HG03039 (cell line): ENCODE data around the gene MYO3B.

Experiments
- ATAC-seq: cut with Tn5 transposase; IDR thresholded peaks from one replicate; pipeline ENCODE4 v1.9.1; 2021; ENCODE audit warnings: mild to moderate bottlenecking, moderate library complexity; ENCODE audit not compliant: unreplicated experiment

The MYO3B gene

DNA sequence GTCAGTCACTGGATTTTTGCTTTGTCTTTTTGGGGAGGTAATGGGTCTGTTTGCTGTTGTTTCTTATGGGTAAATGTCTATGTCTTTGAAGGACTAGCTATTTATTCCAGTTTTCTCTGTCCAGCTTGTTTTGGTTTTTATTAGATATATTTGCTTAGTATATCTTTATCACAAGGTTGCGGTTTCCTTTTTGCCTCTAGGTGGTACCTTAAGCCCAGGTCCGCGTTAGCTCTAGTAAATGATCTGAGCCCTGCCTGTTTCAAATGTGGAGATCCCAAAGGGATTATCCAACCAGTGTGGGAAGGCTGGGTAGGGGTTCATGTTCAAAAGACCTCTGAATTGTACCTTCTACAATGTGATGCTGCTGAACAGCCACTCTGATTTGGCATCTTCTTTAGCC is 114.5 kb downstream of the MYO3B start:
- no peak for ATAC-seq

DNA sequence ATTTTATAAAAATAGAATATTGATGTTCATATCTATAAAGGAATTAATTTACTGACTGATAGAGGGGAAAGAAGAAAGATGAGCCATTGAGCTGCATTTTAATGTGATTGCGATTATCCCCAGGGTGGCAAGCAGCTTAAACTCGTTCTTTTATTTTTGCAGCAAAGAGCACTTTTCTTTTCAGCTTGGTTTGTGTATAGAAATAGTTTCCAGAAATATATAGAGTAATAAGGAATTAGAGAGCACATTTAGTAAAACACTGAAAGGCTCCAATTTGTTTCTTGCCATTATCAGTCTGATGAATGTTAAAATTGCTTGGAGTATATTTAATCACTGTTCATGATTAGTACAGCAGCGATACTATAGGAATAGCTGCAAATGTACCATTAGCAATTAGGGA is 119.5 kb downstream of the MYO3B start:
- no peak for ATAC-seq

DNA sequence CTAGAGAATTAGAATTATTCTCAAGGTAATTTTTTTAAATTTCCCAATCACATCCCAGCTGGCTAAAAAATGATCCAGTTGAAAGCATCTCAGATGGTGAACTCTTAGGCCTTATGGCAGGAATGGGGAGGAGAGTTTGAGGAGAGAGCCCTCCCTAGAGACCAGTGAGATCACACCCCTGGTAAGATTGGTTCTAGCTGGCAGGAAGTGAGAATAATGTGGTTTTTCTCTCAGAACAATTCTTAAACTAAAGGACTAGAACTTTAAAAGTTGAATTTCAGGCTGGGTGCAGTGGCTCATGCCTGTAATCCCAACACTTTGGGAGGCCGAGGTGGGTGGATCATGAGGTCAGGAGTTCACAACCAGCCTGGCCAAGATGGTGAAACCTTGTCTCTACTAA is 120.2 kb downstream of the MYO3B start:
- peak; percentile 62 for ATAC-seq

DNA sequence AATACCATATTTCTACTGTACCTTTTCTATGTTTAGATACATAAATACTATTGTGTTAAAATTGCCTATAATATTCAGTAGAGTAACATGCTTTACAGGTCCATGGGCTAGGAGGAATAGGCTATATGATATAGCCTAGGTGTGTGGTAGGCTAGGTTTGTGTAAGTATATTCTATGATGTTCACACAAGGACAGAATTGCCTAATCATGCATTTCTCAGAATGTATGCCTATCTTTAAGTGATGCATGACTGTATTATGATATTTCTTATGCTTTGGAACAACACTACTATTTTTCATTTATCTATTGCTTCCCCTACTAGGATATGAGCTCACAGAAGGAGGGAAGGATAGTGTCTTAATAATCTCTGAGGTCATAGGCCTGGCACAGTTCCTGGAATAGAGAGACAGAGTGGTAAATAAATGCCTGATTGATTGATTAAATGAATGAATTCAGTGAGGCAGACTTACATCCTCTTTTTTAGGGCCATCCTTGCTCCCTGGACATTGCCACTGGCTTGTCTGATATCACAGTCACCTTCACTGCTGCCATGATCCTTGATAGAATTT is 121.0 kb downstream of the MYO3B start:
- ATAC-seq: no peak

- no peak for ATAC-seq
These were observed 123.0 kb downstream of the MYO3B start for GRCh38 chr2:170300993-170301392.

DNA sequence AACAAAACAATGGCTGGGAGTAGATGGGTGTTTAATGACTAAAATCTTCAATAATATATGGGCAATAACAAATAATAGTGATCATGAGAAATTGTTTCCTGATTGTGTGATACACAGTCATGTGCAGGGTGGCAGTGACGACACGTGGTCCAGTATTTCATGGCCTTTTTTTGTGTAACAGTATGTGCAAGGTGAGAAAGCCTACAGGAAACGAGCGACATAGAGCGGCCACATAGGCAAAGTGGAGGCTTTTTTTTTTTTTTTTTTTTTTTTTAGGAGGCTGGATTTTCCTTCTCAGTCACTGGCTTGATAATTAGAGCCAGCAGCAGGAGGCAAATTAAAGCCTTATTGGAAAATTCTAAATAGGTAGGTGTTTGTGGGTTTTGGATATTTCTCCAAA is 123.7 kb downstream of the MYO3B start:
- ATAC-seq: no peak

GRCh38 chr2:170305711-170306110 is 127.8 kb downstream of the MYO3B start:
- ATAC-seq: no peak

DNA sequence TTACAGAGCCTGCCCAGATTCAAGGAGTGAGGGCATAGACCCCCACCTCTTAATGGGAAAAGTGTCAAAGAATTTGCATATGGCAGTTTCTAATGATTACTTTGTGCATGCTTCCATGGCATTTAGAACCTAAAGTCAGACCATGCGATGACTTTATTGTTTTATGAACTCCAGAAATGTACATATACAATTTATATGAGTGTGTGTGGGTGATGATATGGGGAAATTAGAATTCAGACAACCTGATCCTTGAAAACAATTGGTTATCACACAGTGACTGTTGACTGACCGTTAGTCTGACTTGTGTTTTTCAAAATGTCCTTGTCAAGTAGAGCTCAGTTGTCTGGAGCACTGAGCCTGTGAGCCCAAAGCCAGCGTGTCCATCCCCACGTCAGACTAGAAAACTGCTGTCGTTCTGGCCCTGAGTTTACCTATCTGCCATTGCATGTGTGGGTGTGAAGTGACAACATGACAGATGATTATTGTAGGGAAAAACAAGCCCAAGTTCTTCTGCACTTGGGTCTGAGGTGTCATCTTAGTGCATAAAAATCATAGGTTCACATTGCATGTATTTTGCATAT is 128.4 kb downstream of the MYO3B start:
- ATAC-seq: no peak

GRCh38 chr2:170307052-170307451 is 129.1 kb downstream of the MYO3B start:
- no peak for ATAC-seq

DNA sequence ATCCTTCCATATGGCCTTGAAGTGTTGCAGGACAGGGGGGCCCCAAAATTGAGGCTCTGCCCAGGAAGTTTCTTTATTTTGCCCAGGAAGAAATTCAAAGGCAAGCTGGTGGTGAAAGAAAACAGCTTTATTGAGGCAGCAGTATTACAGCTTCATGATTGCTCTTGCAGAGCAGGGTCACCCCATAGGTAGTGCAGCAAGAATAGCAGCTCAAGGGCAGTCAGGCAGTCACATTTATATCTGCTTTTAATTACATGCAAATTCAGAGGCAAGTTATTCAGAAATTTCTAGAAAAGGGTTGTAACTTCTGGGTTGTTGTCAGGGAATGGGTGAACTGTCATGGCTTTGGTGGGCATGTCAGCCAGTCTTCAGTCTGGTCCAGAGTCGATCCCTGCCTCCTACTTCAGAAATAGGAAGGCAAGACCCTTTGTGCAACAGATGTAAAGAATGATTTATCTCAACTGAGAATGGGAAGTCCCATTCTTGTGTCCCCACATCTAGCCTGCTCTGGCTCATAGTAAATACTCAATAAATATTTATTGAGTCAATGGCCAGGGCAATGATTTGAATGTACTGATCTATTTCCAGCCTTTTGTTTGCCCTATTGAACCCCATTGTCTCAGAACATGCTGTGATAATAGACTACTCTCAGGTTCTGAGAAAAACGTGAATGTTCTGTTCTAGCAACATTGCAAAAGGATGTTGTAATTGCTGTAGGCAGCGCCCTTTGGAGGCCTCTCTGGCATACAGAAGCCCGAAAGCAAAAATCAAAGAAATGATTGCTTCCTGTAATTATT is 129.8 kb downstream of the MYO3B start:
- ATAC-seq: no peak

DNA sequence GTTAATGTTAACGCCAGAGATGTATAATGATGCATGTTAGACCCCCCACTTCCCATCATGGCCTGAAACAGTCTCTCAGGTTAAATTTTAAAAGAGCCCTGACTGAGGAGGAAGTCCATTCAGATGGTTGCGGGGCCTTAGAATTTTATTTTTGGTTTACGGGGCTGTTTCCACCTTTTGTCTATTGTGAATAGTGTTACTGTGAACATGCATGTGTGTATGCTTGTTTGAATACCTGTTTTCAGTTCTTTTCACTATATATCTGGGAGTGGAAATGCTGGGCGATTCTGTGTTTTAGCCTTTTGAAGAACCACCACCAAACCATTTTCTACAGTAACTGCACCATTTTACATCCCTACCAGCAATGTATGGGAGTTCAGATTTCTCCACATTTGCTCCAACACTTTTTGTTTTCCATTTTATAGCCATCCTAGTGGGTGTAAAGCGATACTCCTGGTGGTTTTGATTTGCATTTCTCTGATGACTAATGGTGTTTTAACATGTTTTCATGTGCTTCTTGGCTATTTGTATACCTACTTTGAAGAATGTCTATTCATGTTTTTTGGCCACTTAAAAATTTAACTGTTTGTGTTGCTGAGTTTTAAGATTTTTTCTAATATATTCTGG is 133.0 kb downstream of the MYO3B start:
- ATAC-seq: no peak

DNA sequence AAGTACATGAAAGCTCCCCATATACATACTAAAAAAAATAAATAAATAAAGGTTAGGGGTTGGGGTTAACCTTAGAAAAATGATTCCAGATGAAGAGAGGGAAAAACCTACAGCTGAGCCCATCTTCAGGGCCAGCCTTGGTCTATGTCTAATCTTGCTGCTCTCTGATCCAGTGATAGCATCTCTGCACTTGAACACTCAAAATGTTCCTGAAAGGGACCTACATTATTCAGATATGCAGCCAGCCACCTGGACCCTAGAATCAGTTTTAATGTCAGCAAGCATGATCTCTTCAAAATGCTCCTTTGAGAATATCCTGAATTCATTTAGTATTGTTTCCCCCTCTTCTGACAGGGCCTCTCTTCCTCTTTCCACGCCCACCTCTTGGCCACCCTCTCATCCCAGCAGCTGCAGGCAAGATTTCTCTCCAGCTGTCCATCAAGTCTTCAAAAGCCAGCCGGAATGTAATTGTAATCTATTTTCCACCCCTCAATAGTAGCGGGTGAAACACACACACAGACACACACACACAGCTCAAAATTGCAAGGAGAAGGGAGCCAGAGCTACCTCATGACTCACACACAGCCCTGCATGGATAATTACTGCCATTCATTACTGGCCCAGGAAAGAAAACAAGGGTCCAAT is 135.5 kb downstream of the MYO3B start:
- ATAC-seq: no peak

DNA sequence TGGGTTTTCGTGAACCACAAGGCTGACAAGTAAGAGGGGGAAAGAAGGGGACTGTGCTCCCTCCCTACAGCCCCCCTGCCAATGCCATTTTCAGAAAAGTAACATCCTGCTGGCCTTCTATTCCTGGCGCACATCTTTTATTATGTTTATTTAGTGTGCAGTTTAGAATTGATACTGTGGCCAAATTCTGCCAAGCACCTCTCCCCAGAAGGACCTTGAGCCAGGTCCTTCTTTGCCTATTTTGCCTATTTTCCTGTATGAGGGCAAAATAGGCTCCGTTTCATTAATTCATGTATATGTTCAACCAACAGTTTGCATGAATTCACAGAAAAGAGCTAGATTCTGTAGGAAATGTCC is 136.0 kb downstream of the MYO3B start:
- ATAC-seq: no peak

DNA sequence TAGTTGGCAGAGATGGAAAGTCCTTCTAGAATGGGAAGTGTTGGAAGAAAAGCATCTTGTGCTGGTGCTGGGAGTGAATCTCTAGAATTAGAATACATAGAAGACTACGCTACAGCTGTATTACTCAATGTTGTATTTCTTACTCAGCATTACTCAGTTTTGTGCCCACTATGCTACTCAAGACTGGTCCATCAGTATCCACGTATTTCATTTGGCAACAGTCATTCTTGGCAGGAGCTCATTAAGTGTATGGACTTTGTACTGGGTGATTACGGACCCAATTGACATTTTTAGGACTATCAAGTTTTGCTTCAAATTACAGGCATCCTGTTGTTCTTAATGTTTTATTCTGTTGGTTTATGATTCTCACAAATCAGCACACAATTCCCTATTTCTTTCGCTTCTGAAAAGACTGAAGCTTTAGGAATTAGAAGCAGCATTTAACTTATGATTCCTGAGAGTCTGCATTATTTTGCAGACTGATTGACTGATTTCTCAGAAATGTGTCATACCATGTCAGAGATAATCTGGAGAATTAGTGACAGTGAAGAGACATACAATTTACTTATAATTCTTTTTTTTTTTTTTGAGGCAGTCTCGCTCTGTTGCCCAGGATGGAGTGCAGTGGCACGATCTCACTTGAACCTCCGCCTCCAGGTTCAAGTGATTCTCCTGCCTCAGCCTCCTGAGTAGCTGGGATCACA is 136.9 kb downstream of the MYO3B start:
- ATAC-seq: no peak

DNA sequence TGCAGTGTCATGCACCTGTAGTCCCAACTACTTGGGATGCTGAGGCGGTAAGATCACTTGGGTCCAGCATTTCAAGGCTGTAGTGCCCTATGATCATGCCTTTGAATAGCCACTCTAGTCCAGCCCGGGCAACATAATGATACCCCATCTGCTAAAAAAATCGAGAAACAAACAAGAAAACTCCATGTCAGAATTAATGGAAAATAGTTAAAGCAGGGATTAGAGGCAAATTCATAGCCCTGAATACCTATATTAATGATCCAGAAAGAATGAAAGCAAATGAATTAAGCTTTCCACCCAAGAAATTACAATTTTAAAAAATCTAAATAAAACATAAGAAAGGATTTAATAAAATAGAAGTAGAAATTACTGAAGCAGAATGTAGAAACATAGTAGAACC is 143.0 kb downstream of the MYO3B start:
- no peak for ATAC-seq

DNA sequence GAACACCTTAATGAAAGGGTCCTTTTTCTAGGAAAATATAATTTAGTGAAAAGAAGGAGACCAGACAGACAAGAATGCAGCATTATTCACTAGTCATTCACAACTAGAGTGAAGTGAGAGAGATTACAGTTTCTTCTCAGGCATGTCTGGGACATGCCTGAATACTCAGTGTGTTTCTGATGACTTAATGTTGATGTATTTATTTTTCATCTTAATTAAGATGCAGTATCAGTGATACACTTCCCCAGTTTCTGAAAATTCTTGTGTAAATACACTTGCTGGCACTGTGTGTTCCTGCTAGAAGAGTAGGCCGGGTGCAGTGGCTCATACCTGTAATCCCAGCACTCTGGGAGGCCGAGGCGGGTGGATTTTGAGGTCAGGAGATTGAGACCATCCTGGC is 143.6 kb downstream of the MYO3B start:
- ATAC-seq: no peak

DNA sequence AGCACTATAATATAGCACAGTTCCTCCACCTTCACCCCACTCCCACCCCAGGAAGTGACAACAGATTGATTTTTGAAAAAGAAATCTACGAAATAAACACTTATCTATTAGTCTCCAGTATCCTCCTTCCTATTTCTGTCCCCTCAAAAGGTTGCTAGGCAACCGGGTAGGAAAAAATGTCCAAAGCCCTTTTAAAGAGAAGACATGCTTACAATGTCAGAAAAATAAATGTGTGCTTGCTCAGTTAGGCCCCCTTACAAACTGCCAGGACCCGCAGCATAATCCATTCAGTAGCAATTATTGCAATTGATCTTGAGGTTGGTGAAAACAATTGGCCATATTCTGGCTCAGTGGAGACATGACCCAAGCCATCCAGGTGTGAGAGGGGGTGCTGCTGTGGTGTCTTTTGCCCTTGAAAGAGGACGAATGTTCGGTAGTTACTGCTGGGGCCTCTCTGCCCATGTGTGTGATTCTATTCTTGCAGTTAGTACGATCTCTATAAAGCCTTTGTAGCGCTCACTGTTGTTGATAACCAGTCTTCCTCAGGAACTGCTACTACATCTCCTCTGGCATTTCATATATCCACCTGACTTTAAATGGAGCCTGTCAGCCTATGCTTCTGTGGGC is 144.3 kb downstream of the MYO3B start:
- no peak for ATAC-seq

DNA sequence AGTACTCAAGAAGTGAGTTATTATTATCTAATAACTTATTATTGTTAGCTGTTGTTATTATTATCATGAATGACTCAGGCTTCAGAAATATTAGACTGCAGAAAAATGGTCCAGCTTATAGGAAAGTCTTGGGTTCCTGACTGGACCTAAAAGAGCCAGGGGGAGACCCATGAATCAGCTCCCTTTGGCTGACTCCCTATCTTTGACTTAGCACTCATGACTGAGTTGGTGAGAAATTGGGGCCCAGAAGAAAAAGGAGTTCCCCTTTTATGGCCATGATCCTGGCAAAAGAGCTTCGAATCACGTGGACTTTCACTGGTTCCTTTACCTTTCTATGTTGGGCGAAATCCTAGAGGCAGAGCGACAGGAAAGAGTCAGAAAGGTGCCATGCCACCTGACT is 145.8 kb downstream of the MYO3B start:
- no peak for ATAC-seq

GRCh38 chr2:170324640-170325046 is 146.7 kb downstream of the MYO3B start:
- ATAC-seq: no peak

DNA sequence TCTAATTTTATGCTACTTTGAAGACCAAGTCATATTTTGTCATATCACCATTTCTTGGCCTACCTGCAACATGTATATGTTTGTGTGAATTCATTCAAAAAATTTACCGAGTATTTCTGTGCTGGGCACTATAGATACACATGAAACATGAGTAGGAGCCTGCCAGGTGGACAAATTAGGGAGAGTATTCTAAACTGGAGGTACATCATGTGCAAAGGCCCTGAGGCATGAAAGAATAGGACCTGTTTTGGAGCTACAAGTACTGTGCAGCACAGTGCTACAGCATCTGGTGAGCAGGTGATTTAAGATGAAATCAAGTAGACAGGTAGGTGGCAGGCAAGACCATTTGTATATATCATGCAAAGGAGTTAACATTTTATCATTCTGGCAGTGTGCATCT is 152.9 kb downstream of the MYO3B start:
- no peak for ATAC-seq
